WTC11 (cell line): ENCODE results near the gene TSGA10. TPM values are rescaled to one million over a fixed set of nuclear protein-coding genes. Genes with fewer than 3 reads are reported as not detected.

Experiments used
- ATAC-seq: fragments of 200-7000 bp; cut with Tn5 transposase; 2 replicates; pipeline ENCODE4 v1.10.0; 2021; ENCODE audit warnings: mild to moderate bottlenecking, moderate library complexity
- CTCF ChIA-PET: fragments of 300-600 bp; sonication (Branson Sonifier 250); formaldehyde crosslinking; loops from one replicate; lab custom pipeline; 2021; ENCODE audit warnings: antibody characterized with exemption; lab: Charles Lee
- POLR2A ChIA-PET: fragments of 350-600 bp; sonication (Branson Sonifier 250); formaldehyde crosslinking; loops from one replicate; lab custom pipeline; 2021; ENCODE audit warnings: antibody characterized with exemption; lab: Charles Lee
- DNase-seq: peaks from one replicate; pipeline ENCODE4 v3.0.0; 2021; ENCODE audit warnings: low spot score
- H3K27ac Mint-ChIP-seq: 2 replicates; pipeline ENCODE4 v1.8.0; 2021; ENCODE audit warnings: mixed read lengths
- H3K27me3 Mint-ChIP-seq: 2 replicates; pipeline ENCODE4 v1.8.0; 2021; ENCODE audit warnings: low read depth, mild to moderate bottlenecking, moderate library complexity, mixed read lengths
- H3K36me3 Mint-ChIP-seq: 2 replicates; pipeline ENCODE4 v1.8.0; 2021; ENCODE audit warnings: mixed read lengths
- H3K4me1 Mint-ChIP-seq: 2 replicates; pipeline ENCODE4 v1.8.0; 2022; ENCODE audit warnings: mixed read lengths
- H3K4me3 Mint-ChIP-seq: 2 replicates; pipeline ENCODE4 v1.8.0; 2021; ENCODE audit warnings: mild to moderate bottlenecking, moderate library complexity, mixed read lengths
- H3K9me3 Mint-ChIP-seq: 2 replicates; pipeline ENCODE4 v1.8.0; 2021; ENCODE audit warnings: mixed read lengths
- CREM ChIP-seq: sonication (generic); formaldehyde crosslinking; IDR thresholded peaks from 2 replicates; pipeline ENCODE4 v1.8.1; 2022; ENCODE audit warnings: mild to moderate bottlenecking, missing genetic modification reagents, moderate library complexity
- E2F5 ChIP-seq: sonication (generic); formaldehyde crosslinking; IDR thresholded peaks from 2 replicates; pipeline ENCODE4 v1.8.1; 2022; ENCODE audit warnings: mild to moderate bottlenecking, moderate library complexity, missing genetic modification reagents
- FOXK1 ChIP-seq: sonication (generic); formaldehyde crosslinking; IDR thresholded peaks from 2 replicates; pipeline ENCODE4 v1.8.0; 2022; ENCODE audit warnings: mild to moderate bottlenecking, moderate library complexity, missing genetic modification reagents
- GRHL2 ChIP-seq: fragments of 250-450 bp; sonication (Bioruptor Pico); IDR thresholded peaks from 2 replicates; pipeline ENCODE4 v1.8.0; 2022; ENCODE audit warnings: mild to moderate bottlenecking, moderate library complexity; ENCODE audit not compliant: insufficient replicate concordance, severe bottlenecking
- HMGA2 ChIP-seq: fragments of 250-450 bp; sonication (Bioruptor Pico); IDR thresholded peaks from 2 replicates; pipeline ENCODE4 v1.4.0; 2021; ENCODE audit warnings: mild to moderate bottlenecking, moderate library complexity
- IRF2 ChIP-seq: sonication (generic); formaldehyde crosslinking; IDR thresholded peaks from 2 replicates; pipeline ENCODE4 v1.8.0; 2022; ENCODE audit warnings: low read depth, missing genetic modification reagents, borderline replicate concordance
- JUN ChIP-seq: sonication (generic); formaldehyde crosslinking; IDR thresholded peaks from 2 replicates; pipeline ENCODE4 v1.8.0; 2023; ENCODE audit warnings: mild to moderate bottlenecking, missing genetic modification reagents
- MAX ChIP-seq: sonication (generic); formaldehyde crosslinking; IDR thresholded peaks from 2 replicates; pipeline ENCODE4 v1.8.0; 2022; ENCODE audit warnings: mild to moderate bottlenecking, missing genetic modification reagents
- MXD4 ChIP-seq: fragments of 250-450 bp; sonication (Bioruptor Pico); IDR thresholded peaks from 2 replicates; pipeline ENCODE4 v1.8.0; 2021; ENCODE audit warnings: mild to moderate bottlenecking, moderate library complexity, borderline replicate concordance
- NFYB ChIP-seq: sonication (generic); formaldehyde crosslinking; conservative IDR thresholded peaks from 2 replicates; pipeline ENCODE4 v1.8.0; 2022; ENCODE audit warnings: low read depth, missing genetic modification reagents
- PRDM15 ChIP-seq: sonication (generic); formaldehyde crosslinking; IDR thresholded peaks from 2 replicates; pipeline ENCODE4 v1.8.0; 2022; ENCODE audit warnings: missing genetic modification reagents
- RORB ChIP-seq: fragments of 250-450 bp; sonication (Bioruptor Pico); IDR thresholded peaks from 2 replicates; pipeline ENCODE4 v1.9.0; 2021; ENCODE audit warnings: mild to moderate bottlenecking
- SOX15 ChIP-seq: fragments of 250-450 bp; sonication (Bioruptor Pico); IDR thresholded peaks from 2 replicates; pipeline ENCODE4 v1.9.0; 2021; ENCODE audit warnings: mild to moderate bottlenecking
- ZBTB21 ChIP-seq: sonication (generic); formaldehyde crosslinking; IDR thresholded peaks from 2 replicates; pipeline ENCODE4 v1.8.1; 2023; ENCODE audit warnings: mild to moderate bottlenecking, missing genetic modification reagents, borderline replicate concordance
- ZNF121 ChIP-seq: sonication (generic); formaldehyde crosslinking; IDR thresholded peaks from 2 replicates; pipeline ENCODE4 v1.8.0; 2023; ENCODE audit warnings: missing genetic modification reagents
- ZNF219 ChIP-seq: sonication (generic); formaldehyde crosslinking; IDR thresholded peaks from 2 replicates; pipeline ENCODE4 v1.8.0; 2023; ENCODE audit warnings: missing genetic modification reagents, mild to moderate bottlenecking, borderline replicate concordance
- ZNF396 ChIP-seq: fragments of 250-450 bp; sonication (Bioruptor Pico); IDR thresholded peaks from 2 replicates; pipeline ENCODE4 v1.8.0; 2021; ENCODE audit warnings: mild to moderate bottlenecking, moderate library complexity, borderline replicate concordance
- ZNF423 ChIP-seq: fragments of 250-450 bp; sonication (Bioruptor Pico); IDR thresholded peaks from 2 replicates; pipeline ENCODE4 v2.1.2; 2022; ENCODE audit warnings: mild to moderate bottlenecking, moderate library complexity
- total RNA-seq: library from RNA; stranded (reverse); gene quantifications from 3 replicates; pipeline ENCODE4 v1.2.3, GENCODE V29; 2021
- TF ChIP-seq, protein P1 (sequence below): sonication (generic); formaldehyde crosslinking; IDR thresholded peaks from 2 replicates; pipeline ENCODE4 v1.8.1; 2022; ENCODE audit warnings: mild to moderate bottlenecking, missing genetic modification reagents, moderate library complexity, borderline replicate concordance
- TF ChIP-seq, protein P2 (sequence below): sonication (generic); formaldehyde crosslinking; IDR thresholded peaks from 2 replicates; pipeline ENCODE4 v1.8.1; 2022; ENCODE audit warnings: low read depth, missing genetic modification reagents, borderline replicate concordance
- TF ChIP-seq, protein P3 (sequence below): fragments of 250-450 bp; sonication (Bioruptor Pico); IDR thresholded peaks from 2 replicates; pipeline ENCODE4 v1.9.0; 2021; ENCODE audit warnings: mild to moderate bottlenecking

Gene TSGA10
- total RNA-seq, 1 experiment from 2014 or later = 9.1 TPM

- ATAC-seq (no peak), DNase-seq (no peak)
- no peaks in the 10 kb centered on the region for H3K4me1 Mint-ChIP-seq
- H3K36me3 Mint-ChIP-seq = peaks cover 34% of the 10 kb centered on the region
- ChIA-PET POLR2A (no interaction called here), CTCF (no interaction called here)
- H3K27me3 Mint-ChIP-seq = peaks cover 12% of the 10 kb centered on the region
- H3K4me3 Mint-ChIP-seq = no peak overlapping the region
- no peak overlapping the region for H3K27ac Mint-ChIP-seq
- no peak for TF ChIP-seq JUN (CRISPR knock-in tag)
- no peak for TF ChIP-seq ZBTB21 (CRISPR knock-in tag)
- no peak for TF ChIP-seq MXD4 (CRISPR knock-in tag)
- TF ChIP-seq IRF2 (CRISPR knock-in tag) = no peak
- TF ChIP-seq ZNF396 (CRISPR knock-in tag) = no peak
- TF ChIP-seq, protein P1, sequence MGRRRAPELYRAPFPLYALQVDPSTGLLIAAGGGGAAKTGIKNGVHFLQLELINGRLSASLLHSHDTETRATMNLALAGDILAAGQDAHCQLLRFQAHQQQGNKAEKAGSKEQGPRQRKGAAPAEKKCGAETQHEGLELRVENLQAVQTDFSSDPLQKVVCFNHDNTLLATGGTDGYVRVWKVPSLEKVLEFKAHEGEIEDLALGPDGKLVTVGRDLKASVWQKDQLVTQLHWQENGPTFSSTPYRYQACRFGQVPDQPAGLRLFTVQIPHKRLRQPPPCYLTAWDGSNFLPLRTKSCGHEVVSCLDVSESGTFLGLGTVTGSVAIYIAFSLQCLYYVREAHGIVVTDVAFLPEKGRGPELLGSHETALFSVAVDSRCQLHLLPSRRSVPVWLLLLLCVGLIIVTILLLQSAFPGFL (CRISPR knock-in tag) = no peak
- TF ChIP-seq, protein P2, sequence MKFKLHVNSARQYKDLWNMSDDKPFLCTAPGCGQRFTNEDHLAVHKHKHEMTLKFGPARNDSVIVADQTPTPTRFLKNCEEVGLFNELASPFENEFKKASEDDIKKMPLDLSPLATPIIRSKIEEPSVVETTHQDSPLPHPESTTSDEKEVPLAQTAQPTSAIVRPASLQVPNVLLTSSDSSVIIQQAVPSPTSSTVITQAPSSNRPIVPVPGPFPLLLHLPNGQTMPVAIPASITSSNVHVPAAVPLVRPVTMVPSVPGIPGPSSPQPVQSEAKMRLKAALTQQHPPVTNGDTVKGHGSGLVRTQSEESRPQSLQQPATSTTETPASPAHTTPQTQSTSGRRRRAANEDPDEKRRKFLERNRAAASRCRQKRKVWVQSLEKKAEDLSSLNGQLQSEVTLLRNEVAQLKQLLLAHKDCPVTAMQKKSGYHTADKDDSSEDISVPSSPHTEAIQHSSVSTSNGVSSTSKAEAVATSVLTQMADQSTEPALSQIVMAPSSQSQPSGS = no peak
- no peak for TF ChIP-seq PRDM15 (CRISPR knock-in tag)
- TF ChIP-seq, protein P3, sequence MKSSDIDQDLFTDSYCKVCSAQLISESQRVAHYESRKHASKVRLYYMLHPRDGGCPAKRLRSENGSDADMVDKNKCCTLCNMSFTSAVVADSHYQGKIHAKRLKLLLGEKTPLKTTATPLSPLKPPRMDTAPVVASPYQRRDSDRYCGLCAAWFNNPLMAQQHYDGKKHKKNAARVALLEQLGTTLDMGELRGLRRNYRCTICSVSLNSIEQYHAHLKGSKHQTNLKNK = no peak
- no peak for TF ChIP-seq ZNF121 (CRISPR knock-in tag)
- TF ChIP-seq ZNF219 (CRISPR knock-in tag) = no peak
- TF ChIP-seq FOXK1 (CRISPR knock-in tag) = no peak
- TF ChIP-seq HMGA2 (CRISPR knock-in tag) = no peak
- TF ChIP-seq MAX = no peak
- no peak for TF ChIP-seq CREM (CRISPR knock-in tag)
- TF ChIP-seq SOX15 (CRISPR knock-in tag) = no peak
- TF ChIP-seq NFYB = no peak
- TF ChIP-seq GRHL2 (CRISPR knock-in tag) = no peak
- peaks cover 86% of the 10 kb centered on the region for H3K9me3 Mint-ChIP-seq
These were observed 182.1 kb downstream of the TSGA10 start for GRCh38 chr2:98972582-98973167.

- Mint-ChIP-seq H3K27ac (no peak overlapping the region), H3K9me3 (peaks cover 28% of the 10 kb centered on the region), H3K4me3 (no peak overlapping the region), H3K4me1 (no peaks in the 10 kb centered on the region), H3K36me3 (no peaks in the 10 kb centered on the region), H3K27me3 (no peaks in the 10 kb centered on the region; the same call in 1 of the 2 replicates)
- no peak for ATAC-seq
- no peak for DNase-seq
- POLR2A ChIA-PET = no interaction called here
- CTCF ChIA-PET = no interaction called here
- TF ChIP-seq CREM (CRISPR knock-in tag) = no peak
- no peak for TF ChIP-seq ZNF121 (CRISPR knock-in tag)
- no peak for TF ChIP-seq RORB (CRISPR knock-in tag)
- no peak for TF ChIP-seq ZNF423 (CRISPR knock-in tag)
- TF ChIP-seq E2F5 (CRISPR knock-in tag) = no peak
- TF ChIP-seq, all 79 proteins: peak for 0
These were observed 194.8 kb downstream of the TSGA10 start for GRCh38 chr2:98959810-98960507.
